ENCODE data around the gene SMIM36. TPM values are rescaled to one million over a fixed set of nuclear protein-coding genes. Genes with fewer than 3 reads are reported as not detected.

Gene SMIM36
- total and polyA plus RNA-seq, 2 of the 8 experiments (the other 6 are each of a cell fraction or from before 2014, with no cell fraction given): not detected

- no peak overlapping the region for H3K56ac ChIP-seq (replicated peaks; ENCODE audit: insufficient read length, low read depth, low read length)
- H2BK15ac ChIP-seq (ENCODE audit: low read length): no peak overlapping the region
- H3K9ac ChIP-seq (replicated peaks in 1 of 4; ENCODE audit: extremely low read depth in 1 of 4, low read depth in 3 of 4, low read length in 3 of 4): no peak overlapping the region
- H3K79me2 ChIP-seq (ENCODE audit: control insufficient read depth in 1 of 2, insufficient read depth in 2 of 2, low read length in 2 of 2): no peaks in the 10 kb centered on the region
- WGBS, 2 experiments (ENCODE audit: extremely low coverage in 1 of 2, insufficient coverage in 1 of 2, insufficient read length in 1 of 2, insufficient replicate concordance in 2 of 2, low coverage in 1 of 2, low lambda C conversion rate in 2 of 2, missing lambda C conversion rate in 1 of 2): 95% methylated on average over 1 of the region's 1 CpG; no CpG with 5 or more reads in 1 of the 2 experiments
- ChIA-PET POLR2A (ENCODE audit: partially characterized antibody) (interaction anchor here (1.4 kb wide), 1 partner anchor 188 kb away, joined by 3 read pairs; no protein-coding TSS in a partner anchor), CTCF (ENCODE audit: partially characterized antibody) (interaction anchor here (1.0 to 4.1 kb wide), 12 partner anchors 15 to 255 kb away, joined by 3 to 27 read pairs (median 4); partner anchors contain the start of gene PCTP)
- H2BK120ac ChIP-seq (replicated peaks; ENCODE audit: low read depth, low read length): no peak overlapping the region
- no peak overlapping the region for H3K4me3 ChIP-seq (ENCODE audit: extremely low read depth in 1 of 4, insufficient read depth in 2 of 4, low read depth in 3 of 4, low read length in 4 of 4)
- H3K18ac ChIP-seq (ENCODE audit: extremely low read depth, low read length): no peak overlapping the region
- FAIRE-seq: no peak
- no peak overlapping the region for H3K27ac ChIP-seq (ENCODE audit: low read depth, low read length)
- H4K5ac ChIP-seq (ENCODE audit: insufficient read length, low read depth, low read length): no peak overlapping the region
- H3K23me2 ChIP-seq (ENCODE audit: low read depth, low read length): no peaks in the 10 kb centered on the region
- H2AK5ac ChIP-seq (ENCODE audit: low read depth, low read length): no peak overlapping the region
- no peak for DNase-seq (ENCODE audit: low read depth in 1 of 2, low spot score in 2 of 2)
- H3K4me2 ChIP-seq (ENCODE audit: insufficient read depth in 1 of 2, low read depth in 2 of 2, low read length in 2 of 2): no peak overlapping the region
- H4K20me1 ChIP-seq (replicated peaks in 1 of 2; ENCODE audit: control insufficient read depth in 1 of 2, insufficient read depth in 2 of 2, low read length in 2 of 2): no peaks in the 10 kb centered on the region
- H3K36me3 ChIP-seq (ENCODE audit: control insufficient read depth in 2 of 4, insufficient read depth in 4 of 4, low read length in 3 of 4): no peaks in the 10 kb centered on the region
- H3K14ac ChIP-seq (ENCODE audit: insufficient read length): no peak overlapping the region
- H3K27me3 ChIP-seq (replicated peaks in 1 of 4; ENCODE audit: control insufficient read depth in 3 of 4, extremely low read depth in 1 of 4, insufficient read depth in 3 of 4, low read length in 3 of 4): no peaks in the 10 kb centered on the region
- H3K79me1 ChIP-seq (ENCODE audit: low read depth, low read length): no peaks in the 10 kb centered on the region
- no peak overlapping the region for H2BK12ac ChIP-seq (ENCODE audit: low read depth, low read length)
- H4K8ac ChIP-seq (ENCODE audit: extremely low read depth, insufficient read depth, low read length): no peak overlapping the region
- no peak overlapping the region for H2BK20ac ChIP-seq (ENCODE audit: low read length)
- peaks cover 0 to 1% (median 0%) of the 10 kb centered on the region in 4 experiments; a peak in 1 of 7 replicates for H3K4me1 ChIP-seq (replicated peaks in 1 of 4; ENCODE audit: control insufficient read depth in 3 of 4, insufficient read depth in 4 of 4, low read length in 3 of 4)
- no peak overlapping the region for H2BK5ac ChIP-seq (ENCODE audit: low read depth, low read length)
- H4K91ac ChIP-seq (replicated peaks; ENCODE audit: insufficient read length, low read length): no peak overlapping the region
- H2AFZ ChIP-seq (ENCODE audit: low read length): no peak overlapping the region
- TF ChIP-seq SP1 (IDR thresholded peaks at IDR 0.05; ENCODE audit: low read depth, low read length) (no peak), ASH2L (IDR thresholded peaks at IDR 0.05; ENCODE audit: low read length) (no peak), CREB1 (IDR thresholded peaks at IDR 0.05) (no peak), BCL11A (IDR thresholded peaks at IDR 0.05; ENCODE audit: low read depth in 2 of 2, low read length in 2 of 2) (no peak), HDAC2 (IDR thresholded peaks at IDR 0.05; ENCODE audit: borderline replicate concordance in 1 of 2, low read depth in 2 of 2, low read length in 2 of 2) (no peak), POLR2AphosphoS5 (IDR thresholded peaks at IDR 0.05; ENCODE audit: low read depth, low read length) (no peak), KDM4A (IDR thresholded peaks at IDR 0.05; ENCODE audit: low read depth, low read length, severe bottlenecking) (no peak), BACH1 (IDR thresholded peaks at IDR 0.05; ENCODE audit: low read length) (no peak), CHD1 (IDR thresholded peaks at IDR 0.05; ENCODE audit: low read depth, low read length) (no peak), SIX5 (IDR thresholded peaks at IDR 0.05; ENCODE audit: low read depth, low read length) (no peak), YY1 (IDR thresholded peaks at IDR 0.05; ENCODE audit: low read depth, low read length) (no peak), EGR1 (IDR thresholded peaks at IDR 0.05; ENCODE audit: borderline replicate concordance, low read depth, low read length) (no peak), KDM5A (IDR thresholded peaks at IDR 0.05; ENCODE audit: low read length) (no peak), TBP (IDR thresholded peaks at IDR 0.05; ENCODE audit: low read depth, low read length) (no peak), MAX (IDR thresholded peaks at IDR 0.05) (no peak)
- no peak overlapping the region for H3K4ac ChIP-seq (replicated peaks; ENCODE audit: insufficient read length, low read depth, low read length)
- H3K23ac ChIP-seq (ENCODE audit: insufficient read length): no peak overlapping the region
- no peaks in the 10 kb centered on the region for H3K9me3 ChIP-seq (ENCODE audit: insufficient read depth in 2 of 2, low read depth in 1 of 2, low read length in 1 of 2)
Measured at GRCh38 chr17:55532670-55533069, 21.4 kb upstream of the SMIM36 start.

Measured in H1 (cell line).